ENCODE results near the gene SORL1.

The SORL1 gene

DNA sequence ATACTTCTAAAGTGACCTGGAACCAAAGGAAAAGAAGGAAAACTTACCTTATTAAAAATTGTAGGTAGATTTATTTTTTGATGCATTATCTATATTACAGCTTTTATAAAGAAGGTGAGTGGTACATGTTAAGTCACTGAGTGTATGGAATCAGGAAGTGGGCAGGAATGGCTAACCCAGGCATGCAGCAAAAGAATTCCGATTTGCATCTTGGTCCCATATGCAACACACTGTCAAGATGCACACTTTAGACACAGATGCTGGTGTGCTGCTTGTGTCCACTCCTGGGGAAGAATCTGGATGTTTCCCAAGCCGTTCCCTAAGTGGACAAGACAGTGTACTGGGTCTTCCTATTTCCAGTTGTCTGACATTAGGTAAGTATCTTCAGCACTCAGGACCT is 100.5 kb downstream of the SORL1 start:
- Histone ChIP-seq H2AFZ (ENCODE audit: low read depth, low read length) (no peak overlapping the region), H3K4me3 (ENCODE audit: low read depth in 1 of 2, low read length in 2 of 2) (no peak overlapping the region), H3K36me3 (ENCODE audit: insufficient read depth, low read length) (peaks cover 68% of the 10 kb centered on the region), H3K4me1 (ENCODE audit: insufficient read depth, low read length) (peaks cover 21% of the 10 kb centered on the region), H3K4me2 (ENCODE audit: insufficient read depth, low read length) (no peak overlapping the region), H3K9ac (ENCODE audit: low read depth, low read length) (no peak overlapping the region), H3K27me3 (ENCODE audit: insufficient read depth, low read length, poor library complexity) (no peaks in the 10 kb centered on the region), H3K79me2 (ENCODE audit: insufficient read depth, low read length) (no peaks in the 10 kb centered on the region), H3K9me3 (ENCODE audit: insufficient read depth, low read length, severe bottlenecking) (no peaks in the 10 kb centered on the region), H4K20me1 (ENCODE audit: insufficient read depth, low read length) (no peaks in the 10 kb centered on the region), H3K27ac (ENCODE audit: low read length) (no peak overlapping the region)
- DNase-seq = no peak
- ATAC-seq (ENCODE audit: insufficient read depth, low read depth) = no peak
- TF ChIP-seq EZH2 (IDR thresholded peaks at IDR 0.05; ENCODE audit: borderline replicate concordance, low read depth, low read length, severe bottlenecking) (no peak), CTCF (IDR thresholded peaks at IDR 0.05; ENCODE audit: borderline replicate concordance, extremely low read depth, low read length, poor library complexity, severe bottlenecking) (no peak)

DNA sequence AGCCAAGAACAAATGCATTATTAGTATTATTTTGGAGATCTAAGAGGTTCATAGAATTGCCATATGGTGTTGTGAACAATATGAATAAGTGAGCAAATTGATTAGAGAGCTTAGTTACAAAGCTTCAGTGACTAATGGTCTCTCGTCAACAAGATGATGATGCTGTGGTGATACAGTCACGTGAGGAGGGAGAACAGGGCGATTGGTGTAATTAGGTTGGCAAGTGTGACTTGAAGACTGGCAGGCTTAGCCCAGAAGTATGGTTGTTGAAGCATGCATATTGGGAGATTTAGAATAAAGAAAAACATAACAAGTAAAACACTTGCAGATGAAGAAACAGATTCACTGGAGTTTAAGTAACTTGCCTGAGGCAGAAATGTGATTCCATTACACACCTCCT is 101.3 kb downstream of the SORL1 start:
- DNase-seq (no peak), ATAC-seq (ENCODE audit: insufficient read depth, low read depth) (no peak)
- Histone ChIP-seq H3K9me3 (ENCODE audit: insufficient read depth, low read length, severe bottlenecking) (no peaks in the 10 kb centered on the region), H3K27ac (ENCODE audit: low read length) (no peak overlapping the region), H3K9ac (ENCODE audit: low read depth, low read length) (no peak overlapping the region), H3K36me3 (ENCODE audit: insufficient read depth, low read length) (peaks cover 66% of the 10 kb centered on the region), H3K4me3 (ENCODE audit: low read depth in 1 of 2, low read length in 2 of 2) (no peak overlapping the region), H3K4me2 (ENCODE audit: insufficient read depth, low read length) (no peak overlapping the region), H3K27me3 (ENCODE audit: insufficient read depth, low read length, poor library complexity) (no peaks in the 10 kb centered on the region), H3K4me1 (ENCODE audit: insufficient read depth, low read length) (peaks cover 28% of the 10 kb centered on the region), H2AFZ (ENCODE audit: low read depth, low read length) (no peak overlapping the region), H3K79me2 (ENCODE audit: insufficient read depth, low read length) (no peaks in the 10 kb centered on the region), H4K20me1 (ENCODE audit: insufficient read depth, low read length) (no peaks in the 10 kb centered on the region)
- TF ChIP-seq CTCF (IDR thresholded peaks at IDR 0.05; ENCODE audit: borderline replicate concordance, extremely low read depth, low read length, poor library complexity, severe bottlenecking) (no peak), EZH2 (IDR thresholded peaks at IDR 0.05; ENCODE audit: borderline replicate concordance, low read depth, low read length, severe bottlenecking) (no peak)

GRCh38 chr11:121553806-121554205 is 101.7 kb downstream of the SORL1 start:
- Histone ChIP-seq H2AFZ (ENCODE audit: low read depth, low read length) (no peak overlapping the region), H3K9me3 (ENCODE audit: insufficient read depth, low read length, severe bottlenecking) (no peaks in the 10 kb centered on the region), H3K79me2 (ENCODE audit: insufficient read depth, low read length) (no peaks in the 10 kb centered on the region), H3K27me3 (ENCODE audit: insufficient read depth, low read length, poor library complexity) (no peaks in the 10 kb centered on the region), H4K20me1 (ENCODE audit: insufficient read depth, low read length) (no peaks in the 10 kb centered on the region), H3K36me3 (ENCODE audit: insufficient read depth, low read length) (peaks cover 71% of the 10 kb centered on the region), H3K27ac (ENCODE audit: low read length) (no peak overlapping the region; the same call in 1 of the 2 replicates), H3K4me3 (ENCODE audit: low read depth in 1 of 2, low read length in 2 of 2) (no peak overlapping the region), H3K9ac (ENCODE audit: low read depth, low read length) (no peak overlapping the region), H3K4me1 (ENCODE audit: insufficient read depth, low read length) (peaks cover 33% of the 10 kb centered on the region), H3K4me2 (ENCODE audit: insufficient read depth, low read length) (no peak overlapping the region)
- ATAC-seq (ENCODE audit: insufficient read depth, low read depth) = no peak
- TF ChIP-seq CTCF (IDR thresholded peaks at IDR 0.05; ENCODE audit: borderline replicate concordance, extremely low read depth, low read length, poor library complexity, severe bottlenecking) (no peak), EZH2 (IDR thresholded peaks at IDR 0.05; ENCODE audit: borderline replicate concordance, low read depth, low read length, severe bottlenecking) (no peak)
- DNase-seq = no peak

GRCh38 chr11:121554552-121554951 is 102.4 kb downstream of the SORL1 start:
- Histone ChIP-seq H3K27ac (ENCODE audit: low read length) (no peak overlapping the region), H3K4me3 (ENCODE audit: low read depth in 1 of 2, low read length in 2 of 2) (no peak overlapping the region), H3K79me2 (ENCODE audit: insufficient read depth, low read length) (no peaks in the 10 kb centered on the region), H2AFZ (ENCODE audit: low read depth, low read length) (no peak overlapping the region), H3K4me2 (ENCODE audit: insufficient read depth, low read length) (no peak overlapping the region), H3K27me3 (ENCODE audit: insufficient read depth, low read length, poor library complexity) (no peaks in the 10 kb centered on the region), H3K9me3 (ENCODE audit: insufficient read depth, low read length, severe bottlenecking) (no peaks in the 10 kb centered on the region), H3K9ac (ENCODE audit: low read depth, low read length) (no peak overlapping the region), H4K20me1 (ENCODE audit: insufficient read depth, low read length) (no peaks in the 10 kb centered on the region), H3K36me3 (ENCODE audit: insufficient read depth, low read length) (peaks cover 78% of the 10 kb centered on the region), H3K4me1 (ENCODE audit: insufficient read depth, low read length) (peaks cover 36% of the 10 kb centered on the region)
- DNase-seq = no peak
- no peak for ATAC-seq (ENCODE audit: insufficient read depth, low read depth)
- no peak for TF ChIP-seq CTCF (IDR thresholded peaks at IDR 0.05; ENCODE audit: borderline replicate concordance, extremely low read depth, low read length, poor library complexity, severe bottlenecking)
- no peak for TF ChIP-seq EZH2 (IDR thresholded peaks at IDR 0.05; ENCODE audit: borderline replicate concordance, low read depth, low read length, severe bottlenecking)
